HG03097 (cell line): ENCODE results near the gene RPS6KA5.

Experiments used
- ATAC-seq: cut with Tn5 transposase; IDR thresholded peaks from one replicate; pipeline ENCODE4 v1.9.1; 2021; ENCODE audit not compliant: unreplicated experiment, low FRiP score

Gene RPS6KA5

GRCh38 chr14:90815822-90816662 is 244.4 kb downstream of the RPS6KA5 start, which contains the start of gene TTC7B:
TSS of gene TTC7B (minus strand) at chr14:90816430. CDS start at chr14:90816295, 135 bp downstream.
- no peak for ATAC-seq

- no peak for ATAC-seq
These were observed 244.9 kb downstream of the RPS6KA5 start for GRCh38 chr14:90815572-90815821.

GRCh38 chr14:90814806-90815571 is 245.5 kb downstream of the RPS6KA5 start:
- ATAC-seq: no peak

GRCh38 chr14:90813442-90813841 is 247.0 kb downstream of the RPS6KA5 start:
- ATAC-seq: no peak

- ATAC-seq: no peak
These were observed 248.3 kb downstream of the RPS6KA5 start for GRCh38 chr14:90812109-90812508.

- no peak for ATAC-seq
These were observed 248.8 kb downstream of the RPS6KA5 start for GRCh38 chr14:90811641-90812040.

GRCh38 chr14:90810806-90811205 is 249.6 kb downstream of the RPS6KA5 start:
- ATAC-seq: no peak

- no peak for ATAC-seq
These were observed 250.7 kb downstream of the RPS6KA5 start for GRCh38 chr14:90809530-90810312.

GRCh38 chr14:90808759-90809529 is 251.5 kb downstream of the RPS6KA5 start:
- no peak for ATAC-seq

GRCh38 chr14:90807060-90807459 is 253.4 kb downstream of the RPS6KA5 start:
- ATAC-seq: no peak

GRCh38 chr14:90805662-90806540 is 254.5 kb downstream of the RPS6KA5 start:
- ATAC-seq: no peak

- no peak for ATAC-seq
These were observed 255.4 kb downstream of the RPS6KA5 start for GRCh38 chr14:90805084-90805391.

- ATAC-seq: no peak
These were observed 256.0 kb downstream of the RPS6KA5 start for GRCh38 chr14:90804292-90805083.

- no peak for ATAC-seq
These were observed 257.2 kb downstream of the RPS6KA5 start for GRCh38 chr14:90803249-90803648.

GRCh38 chr14:90799420-90799819 is 261.0 kb downstream of the RPS6KA5 start:
- no peak for ATAC-seq

GRCh38 chr14:90797919-90798318 is 262.5 kb downstream of the RPS6KA5 start:
- no peak for ATAC-seq
